C4-2B (cell line): Measurements from ENCODE around the gene VRK1.

Experiments
- H3K27ac ChIP-seq: fragments of 450-650 bp; 2 replicates; pipeline ENCODE4 v1.5.1; 2017
- ZFX ChIP-seq: fragments of 450-650 bp; IDR thresholded peaks from 2 replicates; pipeline ENCODE4 v1.6.1; 2017
- TF ChIP-seq, protein P1 (sequence below): fragments of 450-650 bp; conservative IDR thresholded peaks from 2 replicates; pipeline ENCODE4 v1.5.1; 2017; ENCODE audit warnings: mild to moderate bottlenecking

The VRK1 gene

GRCh38 chr14:96796851-96797581 is at the start of gene VRK1:
VRK1 (plus strand) TSS chr14:96797382; CDS start chr14:96833472, 36,090 bp downstream.
- no peak for TF ChIP-seq ZFX
- TF ChIP-seq, protein P1, sequence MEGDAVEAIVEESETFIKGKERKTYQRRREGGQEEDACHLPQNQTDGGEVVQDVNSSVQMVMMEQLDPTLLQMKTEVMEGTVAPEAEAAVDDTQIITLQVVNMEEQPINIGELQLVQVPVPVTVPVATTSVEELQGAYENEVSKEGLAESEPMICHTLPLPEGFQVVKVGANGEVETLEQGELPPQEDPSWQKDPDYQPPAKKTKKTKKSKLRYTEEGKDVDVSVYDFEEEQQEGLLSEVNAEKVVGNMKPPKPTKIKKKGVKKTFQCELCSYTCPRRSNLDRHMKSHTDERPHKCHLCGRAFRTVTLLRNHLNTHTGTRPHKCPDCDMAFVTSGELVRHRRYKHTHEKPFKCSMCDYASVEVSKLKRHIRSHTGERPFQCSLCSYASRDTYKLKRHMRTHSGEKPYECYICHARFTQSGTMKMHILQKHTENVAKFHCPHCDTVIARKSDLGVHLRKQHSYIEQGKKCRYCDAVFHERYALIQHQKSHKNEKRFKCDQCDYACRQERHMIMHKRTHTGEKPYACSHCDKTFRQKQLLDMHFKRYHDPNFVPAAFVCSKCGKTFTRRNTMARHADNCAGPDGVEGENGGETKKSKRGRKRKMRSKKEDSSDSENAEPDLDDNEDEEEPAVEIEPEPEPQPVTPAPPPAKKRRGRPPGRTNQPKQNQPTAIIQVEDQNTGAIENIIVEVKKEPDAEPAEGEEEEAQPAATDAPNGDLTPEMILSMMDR: no peak
- peak within 1 kb of the TSS; percentile 79 for H3K27ac ChIP-seq

- TF ChIP-seq, protein P1: no peak
- TF ChIP-seq ZFX: no peak
- no peak overlapping the region for H3K27ac ChIP-seq
These were observed 49.6 kb upstream of the VRK1 start for GRCh38 chr14:96747608-96748007.

DNA sequence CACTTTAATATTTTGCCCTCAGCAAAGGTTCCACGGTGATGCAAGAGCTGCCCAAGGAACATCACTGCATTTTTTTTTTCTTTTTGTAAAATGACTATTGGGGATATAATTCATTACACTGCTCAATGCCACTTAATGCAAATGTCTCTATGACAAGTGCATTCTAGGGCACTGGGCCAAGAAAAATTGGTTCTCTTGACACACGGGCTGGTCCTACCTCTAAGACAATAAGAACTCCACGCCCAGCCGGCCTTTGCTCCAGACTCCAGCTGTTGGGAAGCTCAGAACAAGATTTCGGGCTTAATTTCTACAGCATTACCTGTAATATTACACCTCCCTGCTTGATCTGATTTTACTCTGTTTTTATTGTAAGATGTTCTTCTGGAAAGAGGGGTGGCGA is 48.8 kb upstream of the VRK1 start:
- TF ChIP-seq, protein P1: no peak
- TF ChIP-seq ZFX: no peak

GRCh38 chr14:96751505-96751904 is 45.7 kb upstream of the VRK1 start:
- TF ChIP-seq, protein P1: no peak
- TF ChIP-seq ZFX: no peak
- no peak overlapping the region for H3K27ac ChIP-seq

More for the DNA sequence above, 48.8 kb upstream of the VRK1 start:
- H3K27ac ChIP-seq: no peak overlapping the region

GRCh38 chr14:96752125-96752524 is 45.1 kb upstream of the VRK1 start:
- H3K27ac ChIP-seq: no peak overlapping the region
- TF ChIP-seq ZFX: no peak
- TF ChIP-seq, protein P1: no peak

DNA sequence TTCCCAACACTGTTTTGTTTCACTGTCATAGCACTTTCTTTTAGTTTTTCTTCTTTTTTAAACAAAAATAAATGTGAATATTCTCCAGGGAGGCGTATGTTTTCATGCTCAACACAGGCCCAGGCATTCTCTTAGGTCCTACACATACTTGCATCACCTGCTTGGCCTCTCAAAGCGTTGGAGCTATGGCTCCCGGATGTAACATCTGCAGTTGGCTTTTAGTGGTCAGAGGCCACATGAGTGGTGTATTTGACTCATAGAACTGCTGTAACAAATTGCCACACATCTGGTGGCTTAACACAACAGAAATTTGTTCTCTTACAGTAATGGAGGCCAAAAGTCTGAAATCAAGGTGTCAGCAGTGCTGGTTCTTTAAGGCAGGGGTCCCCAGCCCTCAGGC is 44.6 kb upstream of the VRK1 start:
- H3K27ac ChIP-seq: no peak overlapping the region
- TF ChIP-seq ZFX: no peak
- TF ChIP-seq, protein P1: no peak

DNA sequence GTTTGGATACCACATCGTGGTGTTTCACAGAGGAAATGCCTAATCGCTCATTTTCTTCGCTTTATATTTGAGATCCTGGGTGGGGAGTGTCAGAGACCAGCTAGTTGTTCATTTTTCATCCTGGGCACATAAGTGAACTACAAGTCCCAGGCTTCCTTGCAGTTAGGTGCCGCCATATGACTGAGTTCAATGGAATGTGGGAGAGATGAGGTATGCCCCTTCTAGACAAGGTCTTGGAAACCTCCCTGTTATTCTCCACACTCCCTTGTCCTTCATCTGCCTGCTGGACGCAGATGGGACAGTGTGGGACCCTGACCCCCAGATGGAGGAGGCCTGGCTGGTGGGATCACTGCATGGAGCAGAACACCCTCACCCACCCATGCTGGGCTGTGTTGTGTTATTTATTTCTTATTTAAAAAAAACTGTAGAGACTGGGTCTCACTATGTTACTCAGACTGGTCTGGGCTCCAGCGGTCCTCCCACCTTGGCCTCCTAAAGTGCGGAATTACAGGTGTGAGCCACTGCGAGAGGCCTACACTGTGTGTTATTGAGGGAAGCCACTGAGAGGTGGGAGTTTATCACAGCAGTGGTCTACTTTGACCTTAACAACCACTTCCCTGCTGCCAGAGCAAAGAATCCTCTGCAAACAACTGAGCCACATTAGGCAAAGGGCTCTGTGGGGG is 42.9 kb upstream of the VRK1 start:
- no peak overlapping the region for H3K27ac ChIP-seq
- no peak for TF ChIP-seq ZFX
- TF ChIP-seq, protein P1: no peak
